OCI-LY1 (cell line): ENCODE measurements around the gene GCC1.

ENCODE experiments used
- H2AFZ ChIP-seq: fragments of 200-600 bp; sonication (generic), shearing (Covaris generic); 2 replicates; pipeline ENCODE4 v1.6.0; 2014; ENCODE audit warnings: antibody characterized with exemption, mild to moderate bottlenecking, low read length
- H3F3A ChIP-seq: fragments of 200-600 bp; sonication (generic), shearing (Covaris generic); 2 replicates; pipeline ENCODE4 v1.6.0; 2014; ENCODE audit warnings: mild to moderate bottlenecking, antibody characterized with exemption, low read length, moderate library complexity; ENCODE audit not compliant: insufficient read depth
- H3K27ac ChIP-seq: fragments of 200-600 bp; sonication (generic); 2 replicates; pipeline ENCODE4 v1.5.1; 2014; ENCODE audit warnings: low read length, mixed run types, mild to moderate bottlenecking, low read depth; ENCODE audit not compliant: poor library complexity, severe bottlenecking
- H3K27me3 ChIP-seq: fragments of 200-600 bp; sonication (generic); 2 replicates; pipeline ENCODE4 v1.6.0; 2014; ENCODE audit warnings: antibody characterized with exemption, mild to moderate bottlenecking, low read length, moderate library complexity; ENCODE audit not compliant: insufficient read depth
- H3K36me3 ChIP-seq: fragments of 200-600 bp; sonication (generic); 2 replicates; pipeline ENCODE4 v1.6.1; 2014; ENCODE audit warnings: mild to moderate bottlenecking, antibody characterized with exemption, low read length, moderate library complexity, mixed read lengths; ENCODE audit not compliant: insufficient read depth
- H3K4me1 ChIP-seq: fragments of 200-600 bp; sonication (generic); 2 replicates; pipeline ENCODE4 v1.5.1; 2014; ENCODE audit warnings: mild to moderate bottlenecking, low read length, moderate library complexity; ENCODE audit not compliant: insufficient read depth, severe bottlenecking
- H3K4me2 ChIP-seq: fragments of 200-600 bp; sonication (generic), shearing (Covaris generic); 2 replicates; pipeline ENCODE4 v1.6.1; 2014; ENCODE audit warnings: low read length
- H3K4me3 ChIP-seq: fragments of 200-600 bp; sonication (generic); 2 replicates; pipeline ENCODE4 v1.5.1; 2014; ENCODE audit warnings: low read length, low read depth, mild to moderate bottlenecking, mixed read lengths; ENCODE audit not compliant: poor library complexity, severe bottlenecking
- H3K79me2 ChIP-seq: fragments of 200-600 bp; shearing (Covaris generic); 2 replicates; pipeline ENCODE4 v1.6.1; 2016; ENCODE audit warnings: mixed run types, low read length, mixed read lengths; ENCODE audit not compliant: insufficient read depth
- H3K9ac ChIP-seq: fragments of 200-600 bp; sonication (generic), shearing (Covaris generic); 2 replicates; pipeline ENCODE4 v1.6.1; 2014; ENCODE audit warnings: mild to moderate bottlenecking, low read length, mixed read lengths
- H3K9me2 ChIP-seq: fragments of 200-600 bp; sonication (generic), shearing (Covaris generic); 2 replicates; pipeline ENCODE4 v1.6.1; 2014; ENCODE audit warnings: low read depth, mild to moderate bottlenecking, low read length, mixed read lengths
- H3K9me3 ChIP-seq: fragments of 200-600 bp; shearing (Covaris generic); 2 replicates; pipeline ENCODE4 v1.6.1; 2014; ENCODE audit warnings: low read length, mixed read lengths
- H4K20me1 ChIP-seq: fragments of 200-600 bp; sonication (generic), shearing (Covaris generic); 2 replicates; pipeline ENCODE4 v1.6.0; 2016; ENCODE audit warnings: mild to moderate bottlenecking, low read length; ENCODE audit not compliant: insufficient read depth
- EZH2 ChIP-seq: fragments of 200-600 bp; sonication (generic), shearing (Covaris generic); IDR thresholded peaks from 2 replicates; pipeline ENCODE4 v1.8.0; 2017; ENCODE audit warnings: borderline replicate concordance, mixed run types, mild to moderate bottlenecking, antibody characterized with exemption, low read length, moderate library complexity, mixed read lengths
- TF ChIP-seq, protein P1 (sequence below): fragments of 200-600 bp; sonication (generic), shearing (Covaris generic); IDR thresholded peaks from 2 replicates; pipeline ENCODE4 v1.5.1; 2017; ENCODE audit warnings: mild to moderate bottlenecking, antibody characterized with exemption, low read length, moderate library complexity, mixed read lengths

Gene GCC1

DNA sequence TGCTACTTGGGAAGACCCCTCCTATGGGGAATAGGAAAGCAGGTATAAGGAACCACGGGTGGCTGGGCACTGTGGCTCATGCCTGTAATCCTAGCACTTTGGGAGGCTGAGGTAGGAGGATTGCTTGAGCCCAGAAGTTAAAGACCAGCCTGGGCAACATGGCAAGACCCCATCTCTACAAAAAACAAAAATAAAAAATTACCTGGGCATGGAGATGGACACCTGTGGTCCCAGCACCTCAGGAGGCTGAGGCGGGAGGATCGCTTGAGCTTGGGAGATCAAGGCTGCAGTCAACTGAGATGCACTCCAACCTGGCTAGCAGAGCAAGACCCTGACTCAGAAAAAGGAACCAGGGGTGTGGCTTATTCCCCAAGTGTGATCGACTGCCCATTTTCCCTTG, 7.2 kb upstream of the GCC1 start:
- no peaks in the 10 kb centered on the region for H3K79me2 ChIP-seq
- no peak overlapping the region for H3K4me3 ChIP-seq
- H3K4me1 ChIP-seq, result peaks cover 16% of the 10 kb centered on the region
- no peak overlapping the region for H2AFZ ChIP-seq
- no peaks in the 10 kb centered on the region for H4K20me1 ChIP-seq
- TF ChIP-seq, protein P1, sequence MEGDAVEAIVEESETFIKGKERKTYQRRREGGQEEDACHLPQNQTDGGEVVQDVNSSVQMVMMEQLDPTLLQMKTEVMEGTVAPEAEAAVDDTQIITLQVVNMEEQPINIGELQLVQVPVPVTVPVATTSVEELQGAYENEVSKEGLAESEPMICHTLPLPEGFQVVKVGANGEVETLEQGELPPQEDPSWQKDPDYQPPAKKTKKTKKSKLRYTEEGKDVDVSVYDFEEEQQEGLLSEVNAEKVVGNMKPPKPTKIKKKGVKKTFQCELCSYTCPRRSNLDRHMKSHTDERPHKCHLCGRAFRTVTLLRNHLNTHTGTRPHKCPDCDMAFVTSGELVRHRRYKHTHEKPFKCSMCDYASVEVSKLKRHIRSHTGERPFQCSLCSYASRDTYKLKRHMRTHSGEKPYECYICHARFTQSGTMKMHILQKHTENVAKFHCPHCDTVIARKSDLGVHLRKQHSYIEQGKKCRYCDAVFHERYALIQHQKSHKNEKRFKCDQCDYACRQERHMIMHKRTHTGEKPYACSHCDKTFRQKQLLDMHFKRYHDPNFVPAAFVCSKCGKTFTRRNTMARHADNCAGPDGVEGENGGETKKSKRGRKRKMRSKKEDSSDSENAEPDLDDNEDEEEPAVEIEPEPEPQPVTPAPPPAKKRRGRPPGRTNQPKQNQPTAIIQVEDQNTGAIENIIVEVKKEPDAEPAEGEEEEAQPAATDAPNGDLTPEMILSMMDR, result no peak
- no peak for TF ChIP-seq EZH2
- H3K9me3 ChIP-seq, result no peaks in the 10 kb centered on the region
- no peaks in the 10 kb centered on the region for H3K9me2 ChIP-seq
- no peak overlapping the region for H3K9ac ChIP-seq
- no peaks in the 10 kb centered on the region for H3F3A ChIP-seq
- no peaks in the 10 kb centered on the region; the same call in 1 of the 2 replicates for H3K27me3 ChIP-seq
- H3K4me2 ChIP-seq, result no peak overlapping the region
- no peak overlapping the region for H3K27ac ChIP-seq
- H3K36me3 ChIP-seq, result peaks cover 22% of the 10 kb centered on the region

DNA sequence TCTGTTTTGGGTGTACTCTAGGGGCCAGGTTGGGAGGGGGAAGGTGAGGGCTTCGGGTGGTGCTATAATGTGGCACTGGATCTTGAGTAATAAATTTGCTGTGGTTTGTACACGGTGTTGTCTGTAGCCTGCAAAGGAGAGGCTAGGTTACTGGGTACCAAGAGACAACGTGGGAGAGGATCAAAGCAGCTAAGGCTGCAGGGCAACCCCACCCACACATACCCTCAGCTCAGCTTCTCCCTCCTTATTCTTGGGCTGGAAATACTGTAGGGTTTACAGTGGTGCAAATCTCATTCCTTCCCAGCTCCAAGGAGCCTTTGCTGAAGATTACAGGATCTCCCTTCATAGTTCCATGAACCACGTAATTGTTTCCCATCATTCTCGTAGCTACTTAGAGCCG, 6.2 kb upstream of the GCC1 start:
- Histone ChIP-seq H3K27ac (no peak overlapping the region), H4K20me1 (no peaks in the 10 kb centered on the region), H3K4me3 (no peak overlapping the region), H3K36me3 (peaks cover 22% of the 10 kb centered on the region), H3K9me3 (no peaks in the 10 kb centered on the region), H3K4me2 (no peak overlapping the region), H3K79me2 (no peaks in the 10 kb centered on the region), H3K4me1 (peaks cover 18% of the 10 kb centered on the region), H3K9ac (no peak overlapping the region), H2AFZ (no peak overlapping the region), H3K9me2 (no peaks in the 10 kb centered on the region), H3K27me3 (no peaks in the 10 kb centered on the region; the same call in 1 of the 2 replicates), H3F3A (no peaks in the 10 kb centered on the region)
- TF ChIP-seq, protein P1, result no peak
- no peak for TF ChIP-seq EZH2

DNA sequence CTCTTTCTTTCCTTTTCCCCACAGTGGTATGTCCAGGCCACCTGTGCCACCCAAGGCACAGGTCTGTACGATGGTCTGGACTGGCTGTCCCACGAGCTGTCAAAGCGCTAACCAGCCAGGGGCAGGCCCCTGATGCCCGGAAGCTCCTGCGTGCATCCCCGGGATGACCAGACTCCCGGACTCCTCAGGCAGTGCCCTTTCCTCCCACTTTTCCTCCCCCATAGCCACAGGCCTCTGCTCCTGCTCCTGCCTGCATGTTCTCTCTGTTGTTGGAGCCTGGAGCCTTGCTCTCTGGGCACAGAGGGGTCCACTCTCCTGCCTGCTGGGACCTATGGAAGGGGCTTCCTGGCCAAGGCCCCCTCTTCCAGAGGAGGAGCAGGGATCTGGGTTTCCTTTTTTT, 5.8 kb upstream of the GCC1 start:
- H2AFZ ChIP-seq, result no peak overlapping the region
- no peaks in the 10 kb centered on the region for H4K20me1 ChIP-seq
- H3K9me3 ChIP-seq, result no peaks in the 10 kb centered on the region
- no peaks in the 10 kb centered on the region; the same call in 1 of the 2 replicates for H3K27me3 ChIP-seq
- H3K27ac ChIP-seq, result no peak overlapping the region
- H3K9ac ChIP-seq, result no peak overlapping the region
- H3K4me3 ChIP-seq, result no peak overlapping the region
- no peaks in the 10 kb centered on the region for H3F3A ChIP-seq
- H3K36me3 ChIP-seq, result peaks cover 22% of the 10 kb centered on the region
- H3K4me2 ChIP-seq, result no peak overlapping the region
- H3K4me1 ChIP-seq, result peaks cover 18% of the 10 kb centered on the region
- no peaks in the 10 kb centered on the region for H3K9me2 ChIP-seq
- TF ChIP-seq, protein P1, result no peak
- no peak for TF ChIP-seq EZH2
- no peaks in the 10 kb centered on the region for H3K79me2 ChIP-seq
